Subcutaneous adipose tissue (tissue), 4 donors: ENCODE data around the gene ANXA11. TPM values are rescaled to one million over a fixed set of nuclear protein-coding genes. Genes with fewer than 3 reads are reported as not detected.

Source experiments
- CTCF ChIP-seq: fragments of 450-650 bp; IDR thresholded peaks from one replicate; pipeline ENCODE4 v1.5.1; 2016; ENCODE audit warnings: low read depth, mild to moderate bottlenecking, control low read depth, antibody characterized with exemption, moderate library complexity
- total RNA-seq, 4 donors: library from RNA; depleted of rRNA; stranded (reverse); fragments of >200 nt; gene quantifications; one replicate each; pipeline ENCODE4 v1.1.0, GENCODE V29; 2016

The ANXA11 gene
- total RNA-seq, 4 donors from 2014 or later, result 119 to 171 (median 140) TPM

GRCh38 chr10:80144696-80145131 is 60.6 kb downstream of the ANXA11 start:
- no peak for TF ChIP-seq CTCF

DNA sequence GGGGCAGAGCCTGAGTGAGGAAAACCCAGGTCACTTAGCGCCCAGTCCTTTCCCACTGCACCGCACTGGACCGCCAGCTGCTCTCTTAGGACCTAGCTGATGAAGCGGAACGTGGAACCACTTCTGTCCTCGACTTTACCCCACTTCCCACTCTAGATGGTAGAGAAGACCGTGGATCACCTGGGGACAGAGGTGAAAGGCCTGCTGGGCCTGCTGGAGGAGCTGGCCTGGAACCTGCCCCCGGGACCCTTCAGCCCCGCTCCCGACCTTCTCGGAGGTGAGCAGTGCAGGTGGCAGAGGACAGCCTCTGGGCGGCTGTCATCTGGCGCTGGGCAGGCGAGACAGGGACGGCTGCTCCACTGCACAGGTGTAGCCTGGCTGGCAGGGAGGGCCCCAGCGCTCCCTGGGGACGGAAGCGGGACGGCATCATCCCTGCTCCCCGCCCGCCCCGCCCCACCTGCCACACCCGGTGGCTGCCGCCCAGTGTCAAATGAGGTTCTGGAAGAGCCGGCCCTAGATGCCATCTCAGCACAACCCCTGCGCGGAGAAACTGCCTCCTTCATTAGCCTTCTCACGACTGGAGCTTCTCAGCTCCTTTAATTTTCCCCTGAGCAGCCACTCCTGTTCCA is 61.2 kb downstream of the ANXA11 start:
- TF ChIP-seq CTCF, result no peak

DNA sequence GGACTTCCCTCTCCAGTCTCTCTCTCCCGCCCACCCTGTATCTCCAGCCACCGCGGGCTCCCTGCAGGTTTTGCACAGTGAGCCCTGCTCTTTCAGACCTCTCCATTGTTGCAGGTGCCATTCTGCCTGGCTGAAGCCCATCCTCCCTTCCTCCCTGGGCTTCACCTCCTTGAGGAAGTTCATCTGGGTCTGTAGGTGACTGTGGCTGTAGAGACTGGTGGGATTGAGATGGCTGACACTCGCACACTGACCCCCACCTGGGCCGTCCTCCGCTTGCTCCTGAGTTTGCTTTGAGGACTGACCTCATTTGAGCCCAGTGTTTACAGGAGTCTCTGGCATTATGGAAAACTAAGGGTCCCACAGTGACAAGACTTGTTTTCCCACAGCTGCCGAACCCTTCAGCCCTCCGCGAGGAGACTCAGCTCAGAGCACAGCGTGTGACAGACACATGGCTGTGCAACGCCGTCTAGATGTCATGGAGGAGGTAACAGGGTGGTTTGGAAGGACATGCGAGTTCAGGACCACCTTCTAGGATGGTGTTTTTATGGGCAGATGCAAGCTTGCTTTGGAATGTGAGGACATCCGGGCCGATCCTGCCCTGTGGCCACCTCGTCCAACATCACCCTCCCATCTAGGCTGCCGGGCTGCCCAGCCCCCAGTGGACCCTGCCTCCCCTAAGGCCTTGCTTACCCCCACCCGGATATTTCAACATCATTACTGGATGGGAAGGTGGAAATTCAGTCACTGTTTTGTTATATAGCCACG is 63.5 kb downstream of the ANXA11 start:
- no peak for TF ChIP-seq CTCF

DNA sequence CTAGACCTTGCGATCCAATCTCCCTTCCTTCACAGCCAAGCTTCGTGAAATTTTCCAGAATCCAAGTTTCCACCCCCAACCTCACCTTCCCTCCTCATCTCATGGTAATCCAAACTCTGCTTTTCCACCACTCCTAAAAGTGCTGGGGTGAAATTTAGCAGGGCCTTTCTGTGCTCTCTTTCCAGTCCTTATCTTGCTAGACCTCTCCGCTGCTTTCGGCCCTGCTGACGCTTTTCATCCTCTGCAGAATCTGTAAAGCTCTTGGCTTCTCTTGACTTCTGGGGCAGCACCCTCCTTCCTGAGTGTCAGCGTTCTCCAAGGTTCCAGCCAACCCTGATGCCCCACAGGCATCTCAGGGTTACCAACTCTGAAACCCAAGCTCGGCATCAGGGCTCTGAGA is 65.1 kb downstream of the ANXA11 start:
- no peak for TF ChIP-seq CTCF

DNA sequence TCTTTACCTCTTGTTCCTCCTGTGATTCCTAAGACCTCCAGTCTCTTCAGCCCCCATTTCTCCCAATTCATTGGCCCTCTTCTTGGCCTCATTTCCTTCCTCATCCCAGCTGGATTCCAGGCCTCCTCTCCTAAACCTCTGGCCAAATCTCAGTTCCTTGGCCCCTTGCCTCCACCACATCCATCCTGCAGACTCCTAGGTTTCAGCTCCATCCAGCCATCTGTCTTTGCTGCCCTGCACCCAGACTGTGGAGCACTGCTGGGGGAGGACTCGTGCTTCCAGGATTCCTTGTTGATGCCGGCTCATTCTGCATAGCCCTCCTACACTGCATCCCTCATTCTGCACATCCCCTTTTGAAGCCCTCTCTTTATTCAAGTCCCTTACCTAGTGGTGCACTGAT is 66.1 kb downstream of the ANXA11 start:
- no peak for TF ChIP-seq CTCF

GRCh38 chr10:80137920-80138319 is 67.4 kb downstream of the ANXA11 start:
- no peak for TF ChIP-seq CTCF

DNA sequence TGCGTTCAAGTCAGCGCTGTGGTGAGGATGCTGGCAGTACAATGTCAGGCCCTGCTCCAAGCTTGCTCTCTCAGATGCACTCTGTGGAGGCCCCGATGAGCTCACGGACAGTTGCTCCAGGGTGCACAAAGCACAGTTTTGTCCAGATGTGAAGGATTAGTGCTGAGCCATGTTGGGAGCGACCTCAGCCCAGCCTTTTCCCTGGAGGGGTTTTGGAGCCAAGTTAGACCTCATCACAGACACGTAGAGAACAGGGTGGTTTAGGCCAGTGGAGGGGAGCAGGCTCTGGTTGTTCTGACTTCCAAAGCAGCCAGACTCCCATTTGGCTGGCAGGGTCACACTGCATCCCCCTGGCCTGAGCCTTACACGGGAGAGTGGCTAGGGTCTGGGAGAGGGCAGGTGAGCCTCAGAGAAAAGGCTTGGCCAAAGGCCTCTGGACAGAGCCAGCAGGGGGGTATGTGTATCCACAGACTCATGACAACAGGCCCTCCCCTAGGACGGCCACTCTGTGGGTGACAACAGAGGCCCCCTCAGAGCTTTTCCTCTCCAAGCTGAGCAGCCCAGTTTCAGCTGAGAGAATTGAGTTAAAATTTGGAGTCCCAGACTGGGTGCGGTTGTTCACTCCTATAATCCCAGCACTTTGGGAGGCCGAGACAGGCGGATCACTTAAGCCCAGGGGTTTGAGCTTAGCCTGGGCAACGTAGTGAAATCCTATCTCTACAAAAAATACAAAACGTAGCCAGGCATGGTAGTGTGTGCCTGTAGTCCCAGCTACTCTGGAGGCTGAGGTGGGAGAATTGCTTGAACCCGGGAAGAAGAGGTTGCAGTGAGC is 68.1 kb downstream of the ANXA11 start:
- TF ChIP-seq CTCF, result no peak
